ENCODE measurements around the gene RPUSD1. TPM values are rescaled to one million over a fixed set of nuclear protein-coding genes. Genes with fewer than 3 reads are reported as not detected.

RPUSD1 gene
- total and polyA plus RNA-seq, 2 donors (not counting 3 experiments of a cell fraction or from before 2014, with no cell fraction given): 46.2 to 55.8 TPM

GRCh38 chr16:763369-764183, 24.6 kb downstream of the RPUSD1 start:
- no peak overlapping the region for H3K27ac ChIP-seq (ENCODE audit: insufficient read depth, low read depth, low read length)
- CTCF ChIA-PET: no interaction called here
- POLR2A ChIA-PET: no interaction called here
- no TSS peak for BruUV-seq (replicated peaks)
- H2AFZ ChIP-seq (ENCODE audit: low read depth, low read length): no peak overlapping the region
- DNase-seq (ENCODE audit: low read depth, low spot score) (no peak), FAIRE-seq (no peak)
- no peaks in the 10 kb centered on the region for H3K36me3 ChIP-seq (ENCODE audit: control insufficient read depth in 2 of 2, extremely low read depth in 1 of 2, insufficient read depth in 2 of 2, low read length in 2 of 2)
- no peaks in the 10 kb centered on the region for H3K9me1 ChIP-seq (replicated peaks; ENCODE audit: control insufficient read depth, extremely low read depth, insufficient read depth, low read length)
- dilution Hi-C loops (cut with MboI; ENCODE audit: extremely low pct_ligation_motif_present, low sequenced_read_pairs) (no loop called here), intact Hi-C loops (cut with micrococcal nuclease) (no loop called here)
- no peaks in the 10 kb centered on the region for H3K9me3 ChIP-seq (replicated peaks; ENCODE audit: control insufficient read depth, insufficient read depth, low read length)
- no peaks in the 10 kb centered on the region for H3K27me3 ChIP-seq (ENCODE audit: control insufficient read depth in 2 of 2, insufficient read depth in 2 of 2, low read length in 2 of 2)
- H3K79me2 ChIP-seq (ENCODE audit: control insufficient read depth, insufficient read depth, low read length): no peaks in the 10 kb centered on the region
- H3K4me2 ChIP-seq (ENCODE audit: insufficient read depth, low read length): no peak overlapping the region
- no peak overlapping the region for H3K9ac ChIP-seq (replicated peaks; ENCODE audit: extremely low read depth, insufficient read depth, low read length)
- no peaks in the 10 kb centered on the region for H3K4me1 ChIP-seq (ENCODE audit: control insufficient read depth, extremely low read depth, insufficient read depth, low read length)
- no peaks in the 10 kb centered on the region for H4K20me1 ChIP-seq (replicated peaks; ENCODE audit: control insufficient read depth, extremely low read depth, insufficient read depth, low read length)
- TF ChIP-seq GATA2 (IDR thresholded peaks at IDR 0.05; ENCODE audit: insufficient read depth, insufficient read length, low read depth, low read length): no peak
- TF ChIP-seq EZH2 (IDR thresholded peaks at IDR 0.05; ENCODE audit: borderline replicate concordance, low read depth, low read length, severe bottlenecking): no peak
- TF ChIP-seq MAX (IDR thresholded peaks at IDR 0.05; ENCODE audit: insufficient read depth, insufficient read length): no peak
- TF ChIP-seq MYC (IDR thresholded peaks at IDR 0.05; ENCODE audit: low read depth, low read length): no peak
- TF ChIP-seq POLR2A (IDR thresholded peaks at IDR 0.05; ENCODE audit: low read depth, low read length): no peak
- TF ChIP-seq FOS (IDR thresholded peaks at IDR 0.05; ENCODE audit: borderline replicate concordance, insufficient read depth, low read length): no peak
- TF ChIP-seq JUN (IDR thresholded peaks at IDR 0.05; ENCODE audit: borderline replicate concordance, insufficient read depth, insufficient read length, low read depth): no peak
- TF ChIP-seq CTCF (IDR thresholded peaks at IDR 0.05; ENCODE audit: extremely low read depth in 1 of 2, insufficient read depth in 1 of 2, low read depth in 1 of 2, low read length in 2 of 2): no peak
- no peak for TF ChIP-seq POLR2AphosphoS5 (IDR thresholded peaks at IDR 0.05; ENCODE audit: insufficient read depth, low read depth, low read length)
- H3K4me3 ChIP-seq (replicated peaks in 1 of 3; ENCODE audit: insufficient read depth in 1 of 3, low read depth in 1 of 3, low read length in 3 of 3): no peak overlapping the region
